ENCODE measurements around the gene CFL1.

The CFL1 gene

GRCh38 chr11:65872586-65873317 lies 14.8 kb upstream of the CFL1 start, which contains the start of gene EFEMP2:
Gene EFEMP2, minus strand, starts transcription at chr11:65872800. Its CDS starts 446 bp downstream, at chr11:65872354.
- H3K9ac ChIP-seq (ENCODE audit: low read depth, low read length): no peak within 1 kb of the TSS
- H3K4me3 ChIP-seq (ENCODE audit: low read depth, low read length): peak within 1 kb of the TSS; percentile 82
- no peaks in the 10 kb centered on the region for H3K4me1 ChIP-seq (ENCODE audit: control insufficient read depth, insufficient read depth, low read length)
- no peaks in the 10 kb centered on the region for H3K36me3 ChIP-seq (ENCODE audit: control insufficient read depth, insufficient read depth, low read length)
- no peaks in the 10 kb centered on the region for H3K9me3 ChIP-seq (ENCODE audit: control insufficient read depth, insufficient read depth, low read length)
- H3K27me3 ChIP-seq (ENCODE audit: control insufficient read depth, insufficient read depth, low read length): peaks cover 15% of the 10 kb centered on the region

GRCh38 chr11:65871811-65872548 lies 14.0 kb upstream of the CFL1 start:
- Histone ChIP-seq H3K9ac (ENCODE audit: low read depth, low read length) (no peak overlapping the region), H3K27me3 (ENCODE audit: control insufficient read depth, insufficient read depth, low read length) (peaks cover 15% of the 10 kb centered on the region), H3K36me3 (ENCODE audit: control insufficient read depth, insufficient read depth, low read length) (no peaks in the 10 kb centered on the region), H3K4me3 (ENCODE audit: low read depth, low read length) (peak overlapping the region; percentile 32), H3K4me1 (ENCODE audit: control insufficient read depth, insufficient read depth, low read length) (no peaks in the 10 kb centered on the region), H3K9me3 (ENCODE audit: control insufficient read depth, insufficient read depth, low read length) (no peaks in the 10 kb centered on the region)

- H3K9ac ChIP-seq (ENCODE audit: low read depth, low read length): no peak overlapping the region
- no peaks in the 10 kb centered on the region for H3K4me1 ChIP-seq (ENCODE audit: control insufficient read depth, insufficient read depth, low read length)
- H3K27me3 ChIP-seq (ENCODE audit: control insufficient read depth, insufficient read depth, low read length): peaks cover 15% of the 10 kb centered on the region
- no peaks in the 10 kb centered on the region for H3K36me3 ChIP-seq (ENCODE audit: control insufficient read depth, insufficient read depth, low read length)
- no peak overlapping the region for H3K4me3 ChIP-seq (ENCODE audit: low read depth, low read length)
- no peaks in the 10 kb centered on the region for H3K9me3 ChIP-seq (ENCODE audit: control insufficient read depth, insufficient read depth, low read length)
These were observed 13.0 kb upstream of the CFL1 start for GRCh38 chr11:65870706-65871681.

GRCh38 chr11:65870307-65870658 lies 12.3 kb upstream of the CFL1 start:
- H3K4me1 ChIP-seq (ENCODE audit: control insufficient read depth, insufficient read depth, low read length): no peaks in the 10 kb centered on the region
- no peaks in the 10 kb centered on the region for H3K9me3 ChIP-seq (ENCODE audit: control insufficient read depth, insufficient read depth, low read length)
- H3K36me3 ChIP-seq (ENCODE audit: control insufficient read depth, insufficient read depth, low read length): peaks cover 5% of the 10 kb centered on the region
- H3K9ac ChIP-seq (ENCODE audit: low read depth, low read length): no peak overlapping the region
- H3K4me3 ChIP-seq (ENCODE audit: low read depth, low read length): no peak overlapping the region
- peaks cover 15% of the 10 kb centered on the region for H3K27me3 ChIP-seq (ENCODE audit: control insufficient read depth, insufficient read depth, low read length)

- Histone ChIP-seq H3K4me3 (ENCODE audit: low read depth, low read length) (no peak overlapping the region), H3K27me3 (ENCODE audit: control insufficient read depth, insufficient read depth, low read length) (peaks cover 15% of the 10 kb centered on the region), H3K9me3 (ENCODE audit: control insufficient read depth, insufficient read depth, low read length) (no peaks in the 10 kb centered on the region), H3K4me1 (ENCODE audit: control insufficient read depth, insufficient read depth, low read length) (no peaks in the 10 kb centered on the region), H3K9ac (ENCODE audit: low read depth, low read length) (no peak overlapping the region), H3K36me3 (ENCODE audit: control insufficient read depth, insufficient read depth, low read length) (peaks cover 8% of the 10 kb centered on the region)
These were observed 11.8 kb upstream of the CFL1 start for GRCh38 chr11:65869643-65870306.

GRCh38 chr11:65868907-65869306 lies 10.9 kb upstream of the CFL1 start:
- H3K27me3 ChIP-seq (ENCODE audit: control insufficient read depth, insufficient read depth, low read length): peaks cover 15% of the 10 kb centered on the region
- no peak overlapping the region for H3K9ac ChIP-seq (ENCODE audit: low read depth, low read length)
- H3K4me3 ChIP-seq (ENCODE audit: low read depth, low read length): no peak overlapping the region
- no peaks in the 10 kb centered on the region for H3K4me1 ChIP-seq (ENCODE audit: control insufficient read depth, insufficient read depth, low read length)
- peaks cover 14% of the 10 kb centered on the region for H3K36me3 ChIP-seq (ENCODE audit: control insufficient read depth, insufficient read depth, low read length)
- H3K9me3 ChIP-seq (ENCODE audit: control insufficient read depth, insufficient read depth, low read length): no peaks in the 10 kb centered on the region

- peak overlapping the region; percentile 71 for H3K4me3 ChIP-seq (ENCODE audit: low read depth, low read length)
- no peaks in the 10 kb centered on the region for H3K9me3 ChIP-seq (ENCODE audit: control insufficient read depth, insufficient read depth, low read length)
- H3K36me3 ChIP-seq (ENCODE audit: control insufficient read depth, insufficient read depth, low read length): peaks cover 21% of the 10 kb centered on the region
- no peaks in the 10 kb centered on the region for H3K4me1 ChIP-seq (ENCODE audit: control insufficient read depth, insufficient read depth, low read length)
- no peak overlapping the region for H3K9ac ChIP-seq (ENCODE audit: low read depth, low read length)
- H3K27me3 ChIP-seq (ENCODE audit: control insufficient read depth, insufficient read depth, low read length): peaks cover 15% of the 10 kb centered on the region
These were observed 10.2 kb upstream of the CFL1 start for GRCh38 chr11:65868076-65868667.

- H3K36me3 ChIP-seq (ENCODE audit: control insufficient read depth, insufficient read depth, low read length): peaks cover 27% of the 10 kb centered on the region
- H3K9me3 ChIP-seq (ENCODE audit: control insufficient read depth, insufficient read depth, low read length): no peaks in the 10 kb centered on the region
- H3K27me3 ChIP-seq (ENCODE audit: control insufficient read depth, insufficient read depth, low read length): peaks cover 15% of the 10 kb centered on the region
- H3K4me1 ChIP-seq (ENCODE audit: control insufficient read depth, insufficient read depth, low read length): no peaks in the 10 kb centered on the region
- no peak overlapping the region for H3K9ac ChIP-seq (ENCODE audit: low read depth, low read length)
- peak overlapping the region; percentile 71 for H3K4me3 ChIP-seq (ENCODE audit: low read depth, low read length)
These were observed 9.5 kb upstream of the CFL1 start for GRCh38 chr11:65867284-65868071.

GRCh38 chr11:65866509-65867283 lies 8.7 kb upstream of the CFL1 start:
- H3K4me3 ChIP-seq (ENCODE audit: low read depth, low read length): no peak overlapping the region
- H3K27me3 ChIP-seq (ENCODE audit: control insufficient read depth, insufficient read depth, low read length): peaks cover 11% of the 10 kb centered on the region
- no peaks in the 10 kb centered on the region for H3K4me1 ChIP-seq (ENCODE audit: control insufficient read depth, insufficient read depth, low read length)
- H3K9me3 ChIP-seq (ENCODE audit: control insufficient read depth, insufficient read depth, low read length): no peaks in the 10 kb centered on the region
- H3K9ac ChIP-seq (ENCODE audit: low read depth, low read length): no peak overlapping the region
- peaks cover 27% of the 10 kb centered on the region for H3K36me3 ChIP-seq (ENCODE audit: control insufficient read depth, insufficient read depth, low read length)
